GM21390 (cell line): Measurements from ENCODE around the gene IL1A.

ENCODE experiments used
- ATAC-seq: cut with Tn5 transposase; IDR thresholded peaks from one replicate; pipeline ENCODE4 v1.9.1; 2021; ENCODE audit not compliant: unreplicated experiment

Gene IL1A

DNA sequence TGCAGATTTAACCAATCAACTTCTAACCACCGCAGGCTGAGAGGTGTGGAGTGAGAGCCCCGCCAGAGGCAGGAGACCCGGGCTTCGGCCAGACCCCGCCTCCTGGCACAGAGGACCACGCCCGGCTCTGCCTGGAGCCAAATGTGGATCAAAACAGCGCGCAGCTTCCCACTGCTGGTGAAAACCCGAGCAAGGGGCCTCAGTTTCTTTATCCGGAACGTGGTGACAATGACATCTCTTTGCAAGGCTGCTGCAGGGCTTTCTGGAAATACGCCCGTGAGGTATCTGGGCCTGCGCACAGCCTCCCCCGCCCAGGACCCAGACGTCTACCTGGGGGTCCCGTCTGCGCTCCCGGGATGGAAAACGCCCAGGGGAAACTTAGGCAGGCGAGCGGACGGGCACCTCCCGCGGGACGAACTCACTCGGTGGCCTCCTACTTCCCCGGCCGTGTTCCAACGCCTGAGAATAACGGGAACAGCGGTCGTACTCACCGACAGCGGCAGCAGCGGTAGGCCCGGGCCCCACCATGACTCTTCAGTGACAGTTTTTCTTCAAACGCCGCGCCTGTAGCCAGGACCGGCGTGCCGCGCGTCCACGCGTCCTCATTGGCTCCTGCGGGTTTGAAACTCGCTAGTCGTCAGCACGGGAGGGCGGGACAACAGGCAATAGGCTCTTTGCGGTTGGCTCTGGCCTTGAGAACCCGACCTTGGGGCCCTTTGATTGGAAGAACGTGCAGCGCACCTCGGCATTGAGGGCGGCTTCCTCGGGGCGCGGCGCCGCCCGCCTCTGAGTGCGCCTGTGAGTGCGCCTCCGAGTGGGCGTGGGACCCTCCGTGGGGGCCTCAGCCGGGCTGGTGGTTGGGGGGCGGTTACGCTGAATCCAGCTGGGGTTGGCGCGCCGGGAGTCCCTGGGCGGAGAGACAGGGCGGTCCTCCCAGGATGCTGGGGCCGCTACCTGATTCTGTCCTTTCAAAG is 19.9 kb downstream of the IL1A start, which contains the start of gene CKAP2L:
Gene CKAP2L, minus strand, starts transcription at position 539 of the 974 bp plus-strand sequence. Its CDS starts 11 bp downstream, at position 528.
- ATAC-seq = peak; percentile 97

DNA sequence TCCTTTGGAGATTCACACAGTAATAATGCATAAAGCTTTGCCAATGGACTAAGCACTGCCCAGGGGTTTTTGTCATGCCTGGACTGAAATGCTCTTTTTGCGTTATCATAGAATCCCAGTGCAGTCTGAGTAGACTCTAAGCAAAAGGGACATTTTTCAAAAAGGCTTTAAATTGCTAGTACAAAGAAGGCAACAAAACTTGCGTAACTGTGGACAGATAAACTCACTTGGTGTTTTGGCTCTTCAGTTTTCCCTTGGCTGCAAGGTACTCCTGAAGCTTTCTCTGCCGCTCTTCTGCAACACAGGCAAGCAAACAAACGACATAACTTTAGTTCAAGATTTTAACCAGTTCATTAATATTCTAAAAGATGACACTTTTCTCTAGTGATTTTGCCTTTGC is 22.0 kb downstream of the IL1A start:
- no peak for ATAC-seq

DNA sequence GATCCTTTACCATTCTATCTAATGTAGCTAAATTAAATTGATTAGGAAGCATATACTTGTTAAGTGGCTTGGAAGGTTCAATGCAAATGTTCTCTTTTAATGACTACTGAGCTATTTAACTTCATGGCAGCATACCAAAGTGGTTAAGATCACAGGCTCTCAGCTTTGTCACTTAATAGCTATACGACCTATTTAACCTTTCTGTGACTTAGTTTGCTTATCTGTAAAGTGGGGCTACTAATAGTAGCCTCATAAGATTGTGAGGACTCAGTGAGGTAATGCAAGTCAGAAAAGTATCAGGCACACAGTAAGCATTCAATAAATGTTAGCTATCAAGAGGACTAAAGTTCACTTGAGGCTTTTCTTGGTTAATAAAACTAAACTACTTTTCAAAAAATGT is 24.1 kb downstream of the IL1A start:
- ATAC-seq = no peak

DNA sequence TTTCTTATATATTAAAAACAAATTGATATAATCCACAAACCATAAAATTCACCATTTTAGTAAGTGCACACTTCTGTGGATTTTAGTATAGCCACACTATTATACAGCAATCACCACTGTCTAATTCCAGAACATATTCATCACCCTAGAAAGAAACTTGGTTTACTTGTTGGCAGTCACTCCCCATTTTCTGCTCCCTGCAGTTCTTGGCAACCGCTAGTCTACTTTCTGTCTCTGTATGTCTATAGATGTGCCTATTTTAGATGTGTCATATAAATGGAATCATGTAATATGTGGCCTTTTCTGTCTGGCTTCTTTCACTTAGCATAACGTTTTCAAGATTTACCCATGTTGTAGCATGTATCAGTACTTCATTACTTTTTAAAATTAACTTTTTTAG is 25.6 kb downstream of the IL1A start:
- no peak for ATAC-seq

DNA sequence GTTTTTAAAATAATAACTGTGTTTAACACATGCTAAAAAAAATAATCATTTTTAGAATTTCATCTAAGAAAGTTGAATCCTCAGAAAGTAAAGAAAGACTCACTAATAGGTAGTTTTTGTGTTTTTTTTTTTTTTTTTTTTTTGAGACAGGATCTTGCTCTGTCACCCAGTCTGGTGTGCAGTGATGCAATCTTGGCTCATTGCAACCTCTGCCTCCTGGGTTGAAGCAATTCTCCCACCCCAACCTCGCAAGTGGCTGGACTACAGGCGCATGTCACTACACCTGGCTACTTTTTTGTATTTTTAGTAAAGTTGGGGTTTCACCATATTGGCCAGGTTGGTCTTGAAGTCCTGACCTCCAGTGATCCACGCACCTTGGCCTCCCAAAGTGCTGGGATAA is 27.0 kb downstream of the IL1A start:
- no peak for ATAC-seq

DNA sequence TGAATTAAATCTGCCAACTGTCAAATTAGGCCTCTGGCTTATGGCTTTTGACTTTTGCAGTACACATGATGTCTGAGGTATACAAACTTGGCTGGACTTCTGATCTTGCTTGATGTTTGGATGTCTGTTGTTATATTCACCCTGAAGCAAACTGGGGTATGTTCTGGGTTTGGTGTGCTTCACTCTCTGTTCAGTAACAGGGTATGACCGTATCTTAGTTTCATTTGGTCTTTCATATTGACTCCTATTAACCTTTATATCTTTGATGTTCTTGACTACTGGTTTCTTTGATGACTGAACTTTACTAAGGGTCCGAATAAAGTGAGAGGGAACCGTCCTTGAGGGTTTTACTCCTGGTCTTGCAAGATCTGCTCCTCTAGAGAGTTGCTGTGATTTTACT is 28.1 kb downstream of the IL1A start:
- ATAC-seq = no peak

DNA sequence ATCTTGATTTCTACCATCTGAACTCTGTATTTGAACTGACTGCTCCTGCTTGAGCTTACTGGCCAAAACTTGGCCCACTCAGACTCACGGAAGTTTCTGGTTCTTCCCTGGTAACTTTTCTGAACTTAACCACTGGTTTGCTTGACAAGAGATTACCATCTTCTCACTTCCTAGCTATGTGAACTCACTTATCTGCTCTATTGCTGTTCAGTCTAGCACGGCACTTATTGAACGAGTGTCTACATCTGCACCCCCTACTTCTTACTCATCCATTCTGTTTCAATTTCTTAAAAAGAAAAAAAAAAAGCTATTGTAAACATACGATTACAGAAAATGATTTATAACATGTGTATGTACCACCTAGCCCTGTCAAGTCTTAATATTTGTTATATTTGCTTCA is 28.8 kb downstream of the IL1A start:
- no peak for ATAC-seq

DNA sequence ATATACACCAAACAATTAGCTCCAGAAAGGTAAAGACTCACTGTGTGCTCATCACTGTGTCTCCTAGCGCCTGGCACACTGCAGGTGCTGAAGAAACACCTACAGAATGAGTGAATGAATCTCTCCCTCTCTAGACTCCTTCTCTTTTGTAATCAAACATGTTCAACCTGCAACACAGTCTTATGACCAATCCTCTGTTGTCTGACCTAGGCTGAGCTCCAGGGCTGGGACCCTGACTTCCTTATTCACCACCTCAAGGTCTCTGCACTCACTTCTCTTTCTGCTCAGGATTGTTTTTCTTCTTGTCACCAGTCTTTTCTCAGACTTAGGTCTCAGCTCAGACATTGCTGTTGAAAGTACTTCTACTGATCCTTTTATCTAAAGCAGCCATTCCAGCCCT is 29.7 kb downstream of the IL1A start:
- no peak for ATAC-seq

DNA sequence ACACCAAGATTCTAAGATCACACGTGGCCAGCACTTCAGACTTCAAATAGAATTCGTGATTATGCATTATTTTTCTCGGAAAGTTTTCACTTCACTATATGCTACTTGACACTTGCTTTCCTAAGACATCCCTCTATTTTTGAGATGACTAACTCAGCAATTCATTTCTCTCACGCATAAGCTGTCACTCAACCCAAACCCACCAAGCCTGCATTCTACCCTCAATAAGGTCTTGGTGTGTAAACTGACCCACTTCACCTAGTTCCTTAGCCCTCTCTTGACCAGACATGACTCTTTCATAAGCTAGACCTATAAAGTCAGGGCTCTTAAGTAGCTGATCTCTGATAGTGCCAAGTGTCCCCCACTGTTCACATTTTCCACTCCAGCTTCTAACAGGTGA is 31.6 kb downstream of the IL1A start:
- no peak for ATAC-seq

DNA sequence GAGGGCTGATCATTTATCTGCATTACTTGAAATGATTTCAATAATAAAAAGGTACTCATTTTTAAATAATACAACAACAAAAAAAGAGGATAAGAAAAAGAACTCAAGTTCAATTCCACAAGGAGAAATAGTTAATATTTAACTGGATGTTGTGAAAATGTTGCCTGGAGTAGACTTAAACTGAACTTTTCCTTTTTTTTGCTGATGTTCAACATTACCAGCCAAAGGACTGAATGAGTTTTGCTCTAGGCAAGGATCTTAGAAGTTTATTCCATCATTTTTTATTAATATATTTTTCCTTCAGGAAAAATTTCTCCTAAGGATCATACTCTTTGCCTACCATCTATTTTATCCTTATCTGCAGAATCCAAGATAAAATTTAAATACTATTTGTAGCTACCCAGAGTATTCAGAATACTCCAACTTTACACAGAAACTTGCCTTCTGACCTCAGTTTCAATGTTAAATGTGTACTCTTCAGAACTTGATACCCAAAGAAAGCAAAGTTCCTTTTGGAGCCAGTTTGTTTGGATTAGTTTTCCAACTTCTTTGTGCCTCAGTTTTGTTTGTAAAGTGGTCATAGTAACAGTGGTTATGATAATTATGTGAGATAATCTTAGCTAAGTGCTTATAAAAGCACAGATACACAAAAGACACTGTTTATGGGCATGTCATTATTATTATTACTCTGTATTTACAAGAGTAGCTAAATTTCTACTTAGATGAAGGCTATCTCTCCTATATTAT is 32.7 kb downstream of the IL1A start:
- no peak for ATAC-seq

DNA sequence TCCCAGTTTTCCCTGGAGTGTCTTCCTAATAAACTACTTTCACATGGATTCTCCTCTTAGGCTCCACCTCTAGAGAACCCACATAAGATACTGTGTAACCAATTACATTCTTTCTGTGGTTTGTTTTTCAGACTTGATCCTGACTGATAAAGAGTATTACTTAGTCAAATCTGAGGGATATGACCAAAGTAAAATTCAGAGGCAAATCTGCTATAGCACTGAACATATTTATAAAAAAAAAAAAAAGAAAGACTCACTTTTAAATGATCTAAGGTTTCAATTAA is 33.8 kb downstream of the IL1A start:
- no peak for ATAC-seq

DNA sequence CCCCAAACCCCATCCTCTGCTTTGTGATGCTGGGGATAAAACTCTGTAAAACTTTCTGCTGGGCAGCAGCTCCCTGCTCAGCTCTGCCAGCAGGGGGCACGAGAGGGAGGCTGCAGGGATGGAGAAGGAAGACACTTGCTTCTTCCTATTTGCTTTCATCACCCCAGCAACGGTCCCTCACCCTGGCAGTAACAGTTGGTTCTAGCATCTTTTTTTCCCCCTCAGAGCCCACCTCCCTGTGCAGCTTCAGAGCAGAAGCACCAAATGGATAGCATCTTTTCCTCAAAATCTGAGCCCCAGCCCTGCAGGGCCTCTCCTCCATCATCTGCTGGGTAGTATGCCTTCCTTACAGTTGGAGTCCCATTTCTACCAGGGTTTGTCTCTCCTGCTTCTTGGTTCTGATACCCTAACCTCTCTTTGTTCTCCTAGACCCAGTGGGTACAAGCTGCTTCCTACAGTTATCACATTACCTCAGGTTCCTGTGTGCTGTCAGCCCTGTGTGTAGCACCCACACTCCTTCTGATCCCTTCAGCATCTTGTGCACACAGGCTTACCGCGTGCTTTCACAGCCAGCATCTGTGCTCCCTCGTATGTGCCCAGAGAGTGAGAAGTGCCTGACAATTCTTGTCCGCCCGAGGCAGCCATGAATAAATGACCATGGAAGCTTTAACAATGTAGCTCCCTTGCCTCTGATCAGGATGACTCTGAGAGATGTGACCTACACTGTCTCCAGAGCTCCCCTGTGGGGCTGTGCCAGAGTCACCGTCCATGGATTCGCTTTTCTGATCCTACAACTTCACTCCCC is 34.3 kb downstream of the IL1A start:
- peak; percentile 70 for ATAC-seq

DNA sequence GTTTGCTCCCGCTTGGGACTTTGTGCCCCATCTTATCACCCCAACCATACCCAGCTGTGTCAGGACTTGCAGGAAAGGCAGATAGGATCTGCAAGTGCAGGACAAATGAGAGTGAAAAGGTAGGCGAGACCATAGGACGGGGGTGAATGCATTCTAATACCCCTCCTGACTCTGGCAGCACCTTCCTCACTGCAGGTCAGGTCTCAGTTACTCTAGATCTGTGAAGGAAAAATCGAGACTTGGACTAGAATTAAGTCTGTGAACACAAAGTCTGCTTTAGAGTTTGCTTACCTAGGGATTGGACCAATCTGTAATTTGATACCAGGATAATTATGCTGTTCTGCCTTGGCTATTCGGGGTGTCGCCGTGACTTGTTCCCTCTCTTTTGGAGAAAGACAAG is 43.8 kb downstream of the IL1A start:
- no peak for ATAC-seq

DNA sequence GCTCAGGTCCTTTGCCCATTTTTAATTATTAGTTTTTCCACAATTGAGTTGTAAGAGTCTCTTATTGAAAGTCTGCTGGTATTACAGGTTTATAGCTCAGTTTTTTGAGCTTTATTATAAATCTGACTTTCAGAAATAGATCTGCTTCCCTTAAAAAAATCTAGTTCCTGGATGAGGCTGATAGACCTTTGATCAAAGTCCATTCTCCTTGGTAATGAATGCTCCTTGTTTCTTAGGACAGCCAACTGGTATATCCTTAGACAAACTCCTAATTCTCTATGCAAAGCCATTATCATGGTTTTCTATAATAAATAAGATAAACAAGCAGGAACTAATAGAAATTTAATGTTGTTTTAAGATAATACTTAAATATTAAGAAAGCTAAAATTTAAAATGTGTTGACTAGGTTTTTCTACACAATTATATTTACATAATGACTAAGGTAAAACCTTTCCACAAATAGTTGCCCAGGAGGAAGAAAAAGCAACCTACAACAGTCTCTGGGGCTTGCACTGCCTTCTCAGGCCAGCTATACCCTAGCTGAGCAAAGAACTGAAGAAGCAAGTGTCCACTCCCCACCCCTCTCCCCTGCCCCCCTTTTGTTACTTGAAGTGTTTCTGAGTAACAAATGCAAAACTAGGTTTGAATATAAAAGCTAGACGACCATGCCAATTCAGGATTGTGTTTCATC is 46.6 kb downstream of the IL1A start:
- no peak for ATAC-seq

DNA sequence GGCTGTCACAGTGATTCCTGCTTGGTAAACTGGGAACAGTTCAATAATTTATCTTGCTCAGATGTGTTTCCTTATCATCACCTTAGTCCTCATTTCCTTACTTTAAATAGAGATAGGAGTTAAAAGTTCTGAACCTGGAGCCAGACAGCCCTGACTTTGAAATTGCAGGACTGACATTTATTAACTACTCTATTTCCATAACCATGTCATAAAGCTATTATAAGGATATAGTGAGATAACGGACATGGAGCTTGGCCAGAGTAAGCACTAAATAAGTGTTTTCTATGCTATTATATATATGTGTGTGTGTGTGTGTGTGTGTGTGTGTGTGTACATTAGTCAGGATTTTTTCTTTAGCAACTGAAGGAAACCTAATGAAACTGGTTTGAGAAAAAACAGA is 50.4 kb downstream of the IL1A start:
- no peak for ATAC-seq

DNA sequence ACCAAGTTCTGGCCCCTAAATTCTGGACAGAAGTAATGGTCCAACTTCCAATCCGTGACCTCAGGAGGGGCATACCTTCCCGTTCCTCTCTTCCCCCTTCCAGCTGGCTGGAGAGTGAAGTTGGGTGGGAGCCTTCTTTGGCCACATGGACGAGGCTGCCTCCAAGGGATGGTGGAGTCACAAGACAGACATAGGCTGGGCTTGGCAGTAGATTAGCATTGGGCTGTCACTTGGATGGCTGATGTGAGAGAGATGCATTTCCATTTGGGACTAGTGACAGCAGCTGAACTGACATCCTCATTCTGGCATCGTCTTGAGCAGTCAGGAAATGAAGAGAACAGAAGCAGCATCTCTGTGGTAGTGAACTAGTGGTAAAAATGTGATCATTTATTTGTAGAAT is 50.8 kb downstream of the IL1A start:
- ATAC-seq = no peak

DNA sequence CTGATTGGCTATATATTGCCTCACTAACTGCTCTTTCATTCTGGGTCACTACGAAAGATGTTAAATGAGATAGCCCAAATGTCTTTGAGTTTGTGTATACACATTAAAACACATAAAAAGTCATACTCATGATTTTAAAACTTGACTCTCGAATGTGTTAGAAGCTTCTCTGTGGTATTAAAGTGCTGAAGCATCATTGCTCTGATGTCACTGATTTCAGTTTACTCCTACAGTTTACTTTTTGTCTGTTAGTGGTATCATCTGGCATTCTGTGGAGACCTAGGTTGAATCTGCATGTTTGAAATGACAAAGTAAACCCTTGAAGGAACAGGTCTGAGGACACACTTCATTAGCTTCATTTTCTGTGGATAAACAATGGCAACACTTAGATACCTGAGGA is 52.8 kb downstream of the IL1A start:
- ATAC-seq = no peak

DNA sequence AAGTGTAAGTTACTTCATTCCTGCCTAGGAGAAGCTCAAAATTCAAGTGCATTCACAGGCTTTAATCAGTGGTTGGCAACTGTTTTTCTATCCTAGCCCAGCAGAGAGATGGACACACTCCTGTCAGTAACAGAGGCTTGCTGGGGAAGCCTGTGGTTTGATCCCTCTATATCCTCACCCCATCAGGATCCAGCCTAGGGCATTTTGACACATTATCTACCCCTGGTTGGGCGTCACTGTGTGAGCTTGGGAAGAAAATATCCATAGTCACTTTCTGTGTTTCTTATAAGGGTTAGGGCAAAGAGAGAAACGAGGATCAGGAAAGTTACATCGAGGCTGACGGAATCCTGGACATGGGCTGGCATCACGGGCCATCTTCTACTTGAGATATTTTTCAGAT is 53.5 kb downstream of the IL1A start:
- no peak for ATAC-seq

DNA sequence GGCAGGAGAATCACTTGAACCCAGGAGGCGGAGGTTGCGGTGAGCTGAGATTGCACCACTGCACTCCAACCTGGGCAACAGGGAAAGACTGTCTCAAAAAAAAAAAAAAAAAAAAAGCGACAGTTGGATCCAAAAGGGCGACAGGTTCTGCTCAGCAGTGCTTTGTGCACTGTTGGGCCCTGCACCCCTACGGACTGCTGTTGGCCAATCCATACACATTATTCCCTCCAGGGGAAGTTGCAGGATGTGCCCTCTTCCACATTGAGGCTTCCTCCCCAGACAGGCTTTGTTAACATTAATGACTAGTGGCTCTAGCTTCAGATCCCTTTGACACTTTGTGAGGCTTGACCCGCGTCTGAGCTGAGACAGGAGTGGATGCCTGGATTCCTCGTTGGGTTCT is 54.1 kb downstream of the IL1A start:
- no peak for ATAC-seq

DNA sequence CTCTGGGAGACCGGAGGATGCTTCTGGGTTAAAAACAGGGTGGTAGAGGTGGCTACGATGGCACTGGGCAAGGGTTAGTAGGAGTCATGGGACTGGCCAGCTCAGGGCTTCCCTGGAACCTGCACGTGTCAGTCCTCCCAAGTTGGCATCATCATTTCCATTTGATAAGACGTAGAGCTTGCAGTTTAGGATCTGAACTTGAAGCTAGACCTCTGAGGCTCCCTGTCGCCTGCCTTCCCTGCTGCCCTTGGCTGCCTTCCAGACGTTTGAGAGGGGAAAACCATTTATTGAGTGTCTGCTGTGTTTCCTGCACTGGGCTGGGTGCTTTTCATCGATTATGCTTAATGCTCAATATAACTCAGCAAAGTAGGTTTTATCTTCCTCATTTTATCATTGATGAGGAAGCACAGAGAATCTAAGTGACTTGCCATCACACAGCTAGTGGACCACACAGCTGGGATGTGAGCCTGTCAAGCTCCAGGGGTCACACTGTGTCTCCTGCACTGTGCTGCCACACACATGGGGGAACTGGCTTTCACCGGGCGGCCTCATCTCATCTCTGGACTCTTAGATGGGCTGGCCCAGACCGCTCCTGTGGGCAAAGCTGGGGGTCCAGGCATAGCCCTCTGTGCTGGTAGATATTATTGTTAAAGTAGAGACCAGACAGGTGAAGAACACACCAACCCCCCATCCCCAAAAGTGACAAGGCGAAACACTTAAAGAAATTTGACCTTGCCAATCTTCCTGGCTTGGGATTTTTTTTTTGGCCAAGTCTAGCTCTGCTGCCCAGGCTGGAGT is 55.7 kb downstream of the IL1A start:
- ATAC-seq = no peak
